Smooth muscle cell (in vitro differentiated cells): Measurements from ENCODE around the gene RALGAPA2. TPM values are rescaled to one million over a fixed set of nuclear protein-coding genes. Genes with fewer than 3 reads are reported as not detected.

Experiments
- DNase-seq: peaks from one replicate; lab custom pipeline; 2025; ENCODE audit not compliant: unreplicated experiment; lab: John Stamatoyannopoulos, UW
- H2AFZ ChIP-seq: fragments of 200-600 bp; sonication (generic); 2 replicates; pipeline ENCODE4 v1.6.0; 2016; ENCODE audit warnings: antibody characterized with exemption, low read depth, mild to moderate bottlenecking
- H3F3A ChIP-seq: fragments of 200-600 bp; sonication (generic); 2 replicates; pipeline ENCODE4 v1.6.0; 2017; ENCODE audit warnings: antibody characterized with exemption, low read depth
- H3K27ac ChIP-seq: fragments of 200-600 bp; sonication (generic); 2 replicates; pipeline ENCODE4 v1.5.1; 2016; ENCODE audit warnings: low read depth, mild to moderate bottlenecking
- H3K27me3 ChIP-seq: fragments of 200-600 bp; sonication (generic); 2 replicates; pipeline ENCODE4 v1.6.1; 2016; ENCODE audit warnings: low read depth, mild to moderate bottlenecking
- H3K36me3 ChIP-seq: fragments of 200-600 bp; sonication (generic); 2 replicates; pipeline ENCODE4 v1.5.1; 2016; ENCODE audit warnings: low read depth
- H3K4me1 ChIP-seq: fragments of 200-600 bp; sonication (generic); 2 replicates; pipeline ENCODE4 v1.5.1; 2016; ENCODE audit warnings: low read depth
- H3K4me2 ChIP-seq: fragments of 200-600 bp; sonication (generic); 2 replicates; pipeline ENCODE4 v1.6.0; 2016; ENCODE audit warnings: mild to moderate bottlenecking
- H3K4me3 ChIP-seq: fragments of 200-600 bp; sonication (generic); 2 replicates; pipeline ENCODE4 v1.5.1; 2016; ENCODE audit warnings: mild to moderate bottlenecking
- H3K79me2 ChIP-seq: fragments of 200-600 bp; sonication (generic); 2 replicates; pipeline ENCODE4 v1.6.0; 2016; ENCODE audit warnings: low read depth, mild to moderate bottlenecking
- H3K9ac ChIP-seq: fragments of 200-600 bp; sonication (generic); 2 replicates; pipeline ENCODE4 v1.6.0; 2016; ENCODE audit warnings: low read depth
- H3K9me3 ChIP-seq: fragments of 200-600 bp; sonication (generic); replicated peaks from 2 replicates; pipeline ENCODE4 v1.5.1; 2016; ENCODE audit warnings: low read depth
- H4K20me1 ChIP-seq: fragments of 200-600 bp; sonication (generic); 2 replicates; pipeline ENCODE4 v1.6.0; 2016; ENCODE audit warnings: low read depth
- WGBS: methylation state at CpG from one replicate; pipeline ENCODE4 v1.1.7; 2016; ENCODE audit warnings: low lambda C conversion rate; 5-methylcytosine and 5-hydroxymethylcytosine counted together
- polyA plus RNA-seq: library from polyadenylated mRNA; unstranded; fragments of >200 nt; fragmentation: Nextera tagmentation; extraction: Ambion mirVana; gene quantifications from 2 replicates; pipeline ENCODE4 v1.2.1, GENCODE V29; 2016
- total RNA-seq: library from RNA; depleted of rRNA; stranded (reverse); fragments of >200 nt; gene quantifications from 2 replicates; pipeline ENCODE4 v1.2.3, GENCODE V29; 2014
- TF ChIP-seq, protein P1 (sequence below): fragments of 200-600 bp; sonication (generic); IDR thresholded peaks from 2 replicates; pipeline ENCODE4 v1.5.1; 2017; ENCODE audit warnings: borderline replicate concordance, mild to moderate bottlenecking, antibody characterized with exemption; ENCODE audit not compliant: insufficient read depth, poor library complexity, severe bottlenecking

Gene RALGAPA2
- total and polyA plus RNA-seq, 2 experiments from 2014 or later, result 3.5 to 6.2 TPM

DNA sequence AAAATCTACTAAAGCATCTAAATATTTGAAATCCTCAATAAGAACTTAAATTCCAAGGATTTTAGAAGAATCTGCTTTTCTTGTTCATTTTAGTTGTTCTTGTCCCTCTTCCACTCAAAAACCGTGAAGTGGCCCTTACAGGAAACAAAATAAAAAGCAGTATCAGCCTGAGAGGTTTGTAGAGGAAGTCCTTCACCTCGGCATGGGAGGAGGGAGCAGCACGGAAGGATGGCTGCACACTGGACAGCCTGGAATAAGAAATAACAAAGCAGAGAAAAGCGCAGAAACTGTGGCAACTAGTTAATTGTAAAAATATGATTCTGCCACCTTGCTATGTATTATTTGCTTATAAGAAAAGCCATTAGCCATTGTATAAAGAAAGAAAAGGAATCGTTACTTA lies 46.1 kb downstream of the RALGAPA2 start:
- no peaks in the 10 kb centered on the region for H3K36me3 ChIP-seq
- no peaks in the 10 kb centered on the region for H3K27me3 ChIP-seq
- H2AFZ ChIP-seq, result no peak overlapping the region
- no peaks in the 10 kb centered on the region for H4K20me1 ChIP-seq
- TF ChIP-seq, protein P1, sequence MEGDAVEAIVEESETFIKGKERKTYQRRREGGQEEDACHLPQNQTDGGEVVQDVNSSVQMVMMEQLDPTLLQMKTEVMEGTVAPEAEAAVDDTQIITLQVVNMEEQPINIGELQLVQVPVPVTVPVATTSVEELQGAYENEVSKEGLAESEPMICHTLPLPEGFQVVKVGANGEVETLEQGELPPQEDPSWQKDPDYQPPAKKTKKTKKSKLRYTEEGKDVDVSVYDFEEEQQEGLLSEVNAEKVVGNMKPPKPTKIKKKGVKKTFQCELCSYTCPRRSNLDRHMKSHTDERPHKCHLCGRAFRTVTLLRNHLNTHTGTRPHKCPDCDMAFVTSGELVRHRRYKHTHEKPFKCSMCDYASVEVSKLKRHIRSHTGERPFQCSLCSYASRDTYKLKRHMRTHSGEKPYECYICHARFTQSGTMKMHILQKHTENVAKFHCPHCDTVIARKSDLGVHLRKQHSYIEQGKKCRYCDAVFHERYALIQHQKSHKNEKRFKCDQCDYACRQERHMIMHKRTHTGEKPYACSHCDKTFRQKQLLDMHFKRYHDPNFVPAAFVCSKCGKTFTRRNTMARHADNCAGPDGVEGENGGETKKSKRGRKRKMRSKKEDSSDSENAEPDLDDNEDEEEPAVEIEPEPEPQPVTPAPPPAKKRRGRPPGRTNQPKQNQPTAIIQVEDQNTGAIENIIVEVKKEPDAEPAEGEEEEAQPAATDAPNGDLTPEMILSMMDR, result no peak
- no peaks in the 10 kb centered on the region for H3F3A ChIP-seq
- no peaks in the 10 kb centered on the region for H3K4me1 ChIP-seq
- no peaks in the 10 kb centered on the region for H3K79me2 ChIP-seq
- 61% methylated on average over 5 of the region's 5 CpGs for WGBS
- no peak overlapping the region for H3K27ac ChIP-seq
- no peak overlapping the region for H3K4me3 ChIP-seq
- H3K9me3 ChIP-seq, result no peaks in the 10 kb centered on the region
- no peak overlapping the region for H3K9ac ChIP-seq
- no peak for DNase-seq
- no peak overlapping the region for H3K4me2 ChIP-seq

DNA sequence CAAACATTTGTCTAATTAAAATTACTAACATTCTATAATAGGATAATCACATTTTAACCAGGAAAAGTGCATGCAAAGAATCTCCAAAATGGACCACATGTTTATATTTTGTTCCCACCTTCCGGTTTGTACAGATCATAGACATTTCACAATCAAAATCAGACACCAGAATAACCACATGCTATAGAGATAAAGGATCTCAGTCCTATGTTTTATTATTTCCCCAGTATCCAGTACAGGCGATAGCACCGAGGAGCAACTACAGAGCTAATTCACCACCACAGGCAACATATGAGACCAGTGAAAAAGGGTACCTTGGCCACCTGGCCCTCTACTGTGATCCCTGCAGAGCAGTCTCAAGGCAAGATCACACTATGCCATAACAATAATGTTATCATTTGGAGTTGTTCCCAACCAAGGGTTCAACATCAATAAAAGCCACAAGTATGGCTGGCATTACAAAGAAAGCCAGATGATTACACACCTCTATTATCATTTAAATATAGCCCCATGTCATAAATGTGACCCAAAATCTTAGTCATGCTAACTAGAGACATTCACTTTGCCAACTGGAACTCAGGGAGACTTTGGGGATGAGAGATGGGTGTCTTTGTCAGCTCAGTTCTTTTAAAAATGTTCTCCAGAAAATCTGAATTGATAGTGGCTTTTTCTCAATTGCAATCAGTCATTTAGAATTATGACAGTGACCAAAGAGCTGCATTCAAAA lies 46.7 kb downstream of the RALGAPA2 start:
- Histone ChIP-seq H3K4me1 (no peaks in the 10 kb centered on the region), H3K4me3 (no peak overlapping the region), H3K4me2 (no peak overlapping the region), H3K36me3 (no peaks in the 10 kb centered on the region), H2AFZ (no peak overlapping the region), H3K79me2 (no peaks in the 10 kb centered on the region), H3K9me3 (no peaks in the 10 kb centered on the region), H4K20me1 (no peaks in the 10 kb centered on the region), H3K27ac (no peak overlapping the region), H3K27me3 (no peaks in the 10 kb centered on the region), H3F3A (no peaks in the 10 kb centered on the region), H3K9ac (no peak overlapping the region)
- DNase-seq, result no peak
- TF ChIP-seq, protein P1, result no peak
- WGBS, result 76% methylated on average over 3 of the region's 3 CpGs

DNA sequence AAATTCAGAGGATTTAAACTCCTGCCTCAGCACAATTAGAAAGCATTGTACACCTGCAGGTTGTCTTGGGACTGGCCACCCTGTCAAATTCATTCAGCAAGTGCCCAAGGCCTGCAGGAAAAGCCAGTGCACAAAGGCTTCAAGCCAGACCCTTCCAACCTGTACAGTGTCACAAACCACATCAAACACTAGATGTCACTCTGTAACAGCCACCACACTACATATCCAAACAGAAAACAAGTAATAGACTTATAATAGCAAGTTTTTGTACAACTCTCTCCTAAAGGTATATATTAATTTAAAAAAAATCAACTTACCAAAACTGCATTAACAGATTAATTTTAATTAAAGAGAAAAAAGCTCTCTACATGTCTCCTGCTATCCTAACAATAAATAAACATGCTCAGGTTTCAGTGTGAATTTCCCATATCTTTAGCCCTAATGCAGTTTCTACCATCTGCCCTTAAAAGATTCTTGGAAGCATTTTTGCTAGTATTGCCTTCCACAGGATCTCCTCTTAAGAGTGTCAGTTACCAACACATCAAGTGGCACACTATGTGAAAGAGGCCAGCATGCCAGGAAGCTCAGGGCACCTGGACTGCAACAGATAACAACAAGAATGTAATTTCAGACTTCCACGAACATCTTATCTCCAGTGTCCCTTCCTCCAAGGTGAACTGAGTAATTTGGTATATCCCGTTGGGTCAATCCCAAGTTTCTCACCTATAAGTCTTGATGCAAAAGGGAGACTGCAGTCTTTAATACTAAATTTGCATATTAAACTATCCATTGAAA lies 47.5 kb downstream of the RALGAPA2 start:
- H2AFZ ChIP-seq, result no peak overlapping the region
- TF ChIP-seq, protein P1, result peak; percentile 31
- H3K9ac ChIP-seq, result no peak overlapping the region
- no peaks in the 10 kb centered on the region for H3K9me3 ChIP-seq
- H3K4me1 ChIP-seq, result no peaks in the 10 kb centered on the region
- H3K27me3 ChIP-seq, result no peaks in the 10 kb centered on the region
- H3K79me2 ChIP-seq, result no peaks in the 10 kb centered on the region
- no peaks in the 10 kb centered on the region for H4K20me1 ChIP-seq
- no peaks in the 10 kb centered on the region for H3F3A ChIP-seq
- no peak overlapping the region for H3K4me2 ChIP-seq
- no peak overlapping the region for H3K4me3 ChIP-seq
- no peaks in the 10 kb centered on the region for H3K36me3 ChIP-seq
- 73% methylated on average over 2 of the region's 2 CpGs for WGBS
- DNase-seq, result no peak
- no peak overlapping the region for H3K27ac ChIP-seq
